ENCODE data around the gene DUSP16.
"Not testable (repeated sequence)": the region's sequence is repeated elsewhere in the genome, so short reads cannot be mapped to it uniquely, and the experiment has no call there.

The DUSP16 gene

GRCh38 chr12:12522657-12523056 is 40.0 kb downstream of the DUSP16 start:
- H3K4me1 Mint-ChIP-seq = peaks cover 30% of the 10 kb centered on the region
- DNase-seq, H3K4me3 Mint-ChIP-seq, H3K27me3 Mint-ChIP-seq, H3K27ac Mint-ChIP-seq, ATAC-seq, H3K9me3 Mint-ChIP-seq: not testable (repeated sequence)

GRCh38 chr12:12521888-12522287 is 40.8 kb downstream of the DUSP16 start:
- DNase-seq (no peak), ATAC-seq (no peak)
- Mint-ChIP-seq H3K9me3 (no peaks in the 10 kb centered on the region), H3K27ac (no peak overlapping the region), H3K27me3 (no peaks in the 10 kb centered on the region), H3K4me3 (no peak overlapping the region), H3K4me1 (peaks cover 32% of the 10 kb centered on the region)

GRCh38 chr12:12521044-12521485 is 41.6 kb downstream of the DUSP16 start:
- no peaks in the 10 kb centered on the region for H3K27me3 Mint-ChIP-seq
- DNase-seq (no peak), ATAC-seq (no peak)
- no peak overlapping the region for H3K4me3 Mint-ChIP-seq
- H3K27ac Mint-ChIP-seq = no peak overlapping the region
- no peaks in the 10 kb centered on the region for H3K9me3 Mint-ChIP-seq
- peaks cover 27% of the 10 kb centered on the region for H3K4me1 Mint-ChIP-seq

- peaks cover 27% of the 10 kb centered on the region for H3K4me1 Mint-ChIP-seq
These were observed 42.4 kb downstream of the DUSP16 start for GRCh38 chr12:12520273-12520672.

GRCh38 chr12:12519354-12519998 is 43.2 kb downstream of the DUSP16 start:
- Mint-ChIP-seq H3K27me3 (no peaks in the 10 kb centered on the region), H3K4me3 (no peak overlapping the region), H3K9me3 (no peaks in the 10 kb centered on the region), H3K27ac (no peak overlapping the region), H3K4me1 (peaks cover 30% of the 10 kb centered on the region)
- no peak for ATAC-seq
- no peak for DNase-seq

More at GRCh38 chr12:12520273-12520672, 42.4 kb downstream of the DUSP16 start:
- DNase-seq = no peak
- Mint-ChIP-seq H3K9me3 (no peaks in the 10 kb centered on the region), H3K4me3 (no peak overlapping the region), H3K27me3 (no peaks in the 10 kb centered on the region), H3K27ac (no peak overlapping the region)
- no peak for ATAC-seq

GRCh38 chr12:12518919-12519318 is 43.7 kb downstream of the DUSP16 start:
- DNase-seq (no peak), ATAC-seq (no peak)
- H3K27me3 Mint-ChIP-seq = no peaks in the 10 kb centered on the region

GRCh38 chr12:12518464-12518845 is 44.2 kb downstream of the DUSP16 start:
- Mint-ChIP-seq H3K9me3 (no peaks in the 10 kb centered on the region), H3K4me3 (no peak overlapping the region), H3K27ac (no peak overlapping the region), H3K27me3 (no peaks in the 10 kb centered on the region), H3K4me1 (peaks cover 26% of the 10 kb centered on the region)
- DNase-seq (no peak), ATAC-seq (no peak)

More at GRCh38 chr12:12518919-12519318, 43.7 kb downstream of the DUSP16 start:
- H3K27ac Mint-ChIP-seq = no peak overlapping the region
- no peaks in the 10 kb centered on the region for H3K9me3 Mint-ChIP-seq
- H3K4me1 Mint-ChIP-seq = peaks cover 30% of the 10 kb centered on the region
- no peak overlapping the region for H3K4me3 Mint-ChIP-seq

- ATAC-seq (no peak), DNase-seq (no peak)
- Mint-ChIP-seq H3K27me3 (no peaks in the 10 kb centered on the region), H3K27ac (peak overlapping the region in 1 of 2 donors; percentile 29), H3K4me3 (no peak overlapping the region), H3K9me3 (no peaks in the 10 kb centered on the region), H3K4me1 (peaks cover 31% of the 10 kb centered on the region)
These were observed 49.2 kb downstream of the DUSP16 start for GRCh38 chr12:12513416-12514006.

- Mint-ChIP-seq H3K27ac (no peak overlapping the region), H3K27me3 (no peaks in the 10 kb centered on the region), H3K9me3 (no peaks in the 10 kb centered on the region), H3K4me1 (peaks cover 27% of the 10 kb centered on the region), H3K4me3 (no peak overlapping the region)
- ATAC-seq = peak; percentile 95
- peak in 1 of 2 donors; percentile 40 for DNase-seq
These were observed 50.6 kb downstream of the DUSP16 start for GRCh38 chr12:12511895-12512711.

GRCh38 chr12:12511021-12511783 is 51.5 kb downstream of the DUSP16 start:
- peaks cover 35% of the 10 kb centered on the region for H3K4me1 Mint-ChIP-seq
- DNase-seq = no peak

GRCh38 chr12:12510551-12510950 is 52.1 kb downstream of the DUSP16 start:
- ATAC-seq (no peak), DNase-seq (no peak)
- Mint-ChIP-seq H3K9me3 (no peaks in the 10 kb centered on the region), H3K27ac (no peak overlapping the region), H3K27me3 (no peaks in the 10 kb centered on the region), H3K4me3 (no peak overlapping the region), H3K4me1 (peaks cover 42% of the 10 kb centered on the region)

More at GRCh38 chr12:12511021-12511783, 51.5 kb downstream of the DUSP16 start:
- no peak for ATAC-seq
- Mint-ChIP-seq H3K9me3 (no peaks in the 10 kb centered on the region), H3K27ac (no peak overlapping the region), H3K4me3 (no peak overlapping the region), H3K27me3 (no peaks in the 10 kb centered on the region)

GRCh38 chr12:12510141-12510540 is 52.5 kb downstream of the DUSP16 start:
- H3K9me3 Mint-ChIP-seq = no peaks in the 10 kb centered on the region
- H3K4me3 Mint-ChIP-seq = no peak overlapping the region
- DNase-seq (no peak), ATAC-seq (no peak)
- no peak overlapping the region for H3K27ac Mint-ChIP-seq
- no peaks in the 10 kb centered on the region for H3K27me3 Mint-ChIP-seq
- peaks cover 46% of the 10 kb centered on the region for H3K4me1 Mint-ChIP-seq

- H3K9me3 Mint-ChIP-seq = no peaks in the 10 kb centered on the region
- no peak for ATAC-seq
- no peak overlapping the region for H3K27ac Mint-ChIP-seq
- peaks cover 54% of the 10 kb centered on the region for H3K4me1 Mint-ChIP-seq
- no peak for DNase-seq
- H3K4me3 Mint-ChIP-seq = no peak overlapping the region
- H3K27me3 Mint-ChIP-seq = no peaks in the 10 kb centered on the region
These were observed 54.1 kb downstream of the DUSP16 start for GRCh38 chr12:12508612-12509011.

- ATAC-seq = no peak
- no peak for DNase-seq
- Mint-ChIP-seq H3K27me3 (no peaks in the 10 kb centered on the region), H3K27ac (peak overlapping the region; percentile 63 to 96), H3K9me3 (no peaks in the 10 kb centered on the region), H3K4me1 (peaks cover 69% of the 10 kb centered on the region), H3K4me3 (peak overlapping the region; percentile 63 to 70)
These were observed 55.5 kb downstream of the DUSP16 start for GRCh38 chr12:12507121-12507520.

GRCh38 chr12:12506496-12506890 is 56.2 kb downstream of the DUSP16 start:
- no peaks in the 10 kb centered on the region for H3K27me3 Mint-ChIP-seq
- no peaks in the 10 kb centered on the region for H3K9me3 Mint-ChIP-seq
- peak overlapping the region; percentile 63 to 70 for H3K4me3 Mint-ChIP-seq
- peaks cover 73% of the 10 kb centered on the region for H3K4me1 Mint-ChIP-seq
- DNase-seq (no peak), ATAC-seq (no peak)
- peak overlapping the region; percentile 63 to 96 for H3K27ac Mint-ChIP-seq
